Lower leg skin (tissue), 4 donors: Measurements from ENCODE around the gene GRIP2. TPM values are rescaled to one million over a fixed set of nuclear protein-coding genes. Genes with fewer than 3 reads are reported as not detected.

ENCODE experiments used
- DNase-seq, 2 donors: peaks; one replicate each; pipeline ENCODE4 v3.0.0-alpha.2; 2019; ENCODE audit warnings: low spot score in 2 of 2
- H3K4me3 ChIP-seq: fragments of 200-600 bp; sonication (generic); 2 replicates; pipeline ENCODE4 v1.5.1; 2017; ENCODE audit warnings: mild to moderate bottlenecking, low read depth; ENCODE audit not compliant: poor library complexity, severe bottlenecking
- POLR2A ChIP-seq, 2 donors: fragments of 450-650 bp; IDR thresholded peaks; one replicate each; pipeline ENCODE4 v1.6.1; 2016 to 2017; ENCODE audit warnings: antibody characterized with exemption in 2 of 2, mild to moderate bottlenecking in 1 of 2, moderate library complexity in 1 of 2
- WGBS, 2 donors: methylation state at CpG; one replicate each; pipeline ENCODE4 v1.1.5; 2018; 5-methylcytosine and 5-hydroxymethylcytosine counted together
- intact Hi-C: fragments of 100-400 bp; cut with DNase I; formaldehyde crosslinking; loops from one replicate; pipeline ENCODE4 v1.15.0; 2023; ENCODE audit warnings: low total_unique reads
- total RNA-seq, 4 donors: library from RNA; depleted of rRNA; stranded (reverse); fragments of >200 nt; gene quantifications; one replicate each; pipeline ENCODE4 v1.1.0, GENCODE V29; 2016
- TF ChIP-seq, protein P1 (sequence below), 3 donors: fragments of 450-650 bp; IDR thresholded peaks; one replicate each; pipeline ENCODE4 v1.5.1; 2016; ENCODE audit warnings: antibody characterized with exemption in 3 of 3, mild to moderate bottlenecking in 3 of 3, moderate library complexity in 2 of 3

GRIP2 gene
- total RNA-seq, 4 donors from 2014 or later = 0.89 to 5.2 (median 2.3) TPM

GRCh38 chr3:14454639-14455310 is 85.4 kb downstream of the GRIP2 start:
- no peak for TF ChIP-seq POLR2A (IDR thresholded peaks at IDR 0.05)
- TF ChIP-seq, protein P1, sequence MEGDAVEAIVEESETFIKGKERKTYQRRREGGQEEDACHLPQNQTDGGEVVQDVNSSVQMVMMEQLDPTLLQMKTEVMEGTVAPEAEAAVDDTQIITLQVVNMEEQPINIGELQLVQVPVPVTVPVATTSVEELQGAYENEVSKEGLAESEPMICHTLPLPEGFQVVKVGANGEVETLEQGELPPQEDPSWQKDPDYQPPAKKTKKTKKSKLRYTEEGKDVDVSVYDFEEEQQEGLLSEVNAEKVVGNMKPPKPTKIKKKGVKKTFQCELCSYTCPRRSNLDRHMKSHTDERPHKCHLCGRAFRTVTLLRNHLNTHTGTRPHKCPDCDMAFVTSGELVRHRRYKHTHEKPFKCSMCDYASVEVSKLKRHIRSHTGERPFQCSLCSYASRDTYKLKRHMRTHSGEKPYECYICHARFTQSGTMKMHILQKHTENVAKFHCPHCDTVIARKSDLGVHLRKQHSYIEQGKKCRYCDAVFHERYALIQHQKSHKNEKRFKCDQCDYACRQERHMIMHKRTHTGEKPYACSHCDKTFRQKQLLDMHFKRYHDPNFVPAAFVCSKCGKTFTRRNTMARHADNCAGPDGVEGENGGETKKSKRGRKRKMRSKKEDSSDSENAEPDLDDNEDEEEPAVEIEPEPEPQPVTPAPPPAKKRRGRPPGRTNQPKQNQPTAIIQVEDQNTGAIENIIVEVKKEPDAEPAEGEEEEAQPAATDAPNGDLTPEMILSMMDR (IDR thresholded peaks at IDR 0.05) = no peak
- no peak for DNase-seq
- H3K4me3 ChIP-seq = no peak overlapping the region
- intact Hi-C loops = loop anchor here (5.0 kb wide), 1 partner anchor 187 kb away; no protein-coding TSS in a partner anchor
- WGBS, 2 donors = 63 to 68% methylated on average over 7 to 8 of the region's 8 CpGs

GRCh38 chr3:14453876-14454638 is 86.1 kb downstream of the GRIP2 start:
- intact Hi-C loops = no loop called here

GRCh38 chr3:14452740-14453710 is 87.1 kb downstream of the GRIP2 start:
- WGBS, 2 donors = 16% methylated on average over 25 of the region's 25 CpGs

More at GRCh38 chr3:14453876-14454638, 86.1 kb downstream of the GRIP2 start:
- WGBS, 2 donors = 43 to 47% methylated on average over 21 to 23 of the region's 23 CpGs
- no peak overlapping the region for H3K4me3 ChIP-seq
- no peak for DNase-seq
- TF ChIP-seq POLR2A (IDR thresholded peaks at IDR 0.05) = no peak
- TF ChIP-seq, protein P1 (IDR thresholded peaks at IDR 0.05) = no peak

DNA sequence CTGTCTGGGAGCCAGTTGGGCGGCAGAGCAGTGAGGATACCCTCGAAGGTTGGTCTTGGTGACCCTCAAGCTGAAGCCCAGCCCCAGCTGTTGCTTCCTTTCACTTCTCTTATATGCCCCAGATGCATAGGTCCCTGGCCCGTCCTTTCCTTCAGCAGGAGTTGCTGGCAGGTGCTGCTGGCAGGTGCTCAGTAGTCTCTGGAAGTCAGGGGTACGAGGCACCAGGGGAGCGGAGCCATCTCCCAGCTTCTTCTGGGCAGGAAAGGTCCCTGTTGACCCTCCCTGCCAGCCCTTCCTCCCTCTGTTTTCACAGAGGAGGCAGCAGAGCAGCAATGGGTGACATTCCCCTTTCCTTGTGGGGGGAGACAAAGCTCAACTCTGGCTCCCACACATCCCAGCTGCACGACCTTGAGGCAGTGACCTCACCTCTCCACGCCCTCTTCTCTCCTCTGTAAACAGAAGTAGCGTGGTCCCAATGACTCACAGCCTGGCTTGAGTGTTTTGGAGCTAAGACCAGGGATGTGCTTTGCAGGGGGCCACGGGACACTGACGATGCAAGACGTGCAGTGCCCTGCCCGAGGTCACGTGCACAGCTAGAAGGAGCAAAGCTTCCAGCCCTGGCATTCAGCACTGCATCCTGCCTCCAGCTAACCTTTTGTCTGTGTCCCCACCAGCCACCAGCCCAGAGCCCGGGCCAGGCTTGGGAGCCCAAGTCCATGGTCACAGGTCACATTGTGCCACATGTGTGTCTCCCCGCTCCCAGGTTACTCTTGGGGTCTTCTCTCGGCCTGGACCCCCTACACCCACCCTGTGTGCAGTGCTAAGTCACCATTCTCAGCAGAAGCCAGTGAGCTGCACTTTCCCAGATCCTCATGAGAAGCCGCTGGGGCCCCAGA is 88.0 kb downstream of the GRIP2 start:
- peak; percentile 91 to 96 for DNase-seq
- no peak overlapping the region for H3K4me3 ChIP-seq
- 42 to 47% methylated on average over 15 to 17 of the region's 17 CpGs for WGBS, 2 donors
- intact Hi-C loops = no loop called here
- TF ChIP-seq, protein P1 (IDR thresholded peaks at IDR 0.05) = no peak
- no peak for TF ChIP-seq POLR2A (IDR thresholded peaks at IDR 0.05)

More at GRCh38 chr3:14452740-14453710, 87.1 kb downstream of the GRIP2 start:
- intact Hi-C loops = no loop called here
- peak; percentile 89 to 97 for DNase-seq
- no peak overlapping the region for H3K4me3 ChIP-seq
- TF ChIP-seq, protein P1 (IDR thresholded peaks at IDR 0.05) = no peak
- TF ChIP-seq POLR2A (IDR thresholded peaks at IDR 0.05) = no peak
